ENCODE measurements around the gene PNKP.

Gene PNKP

DNA sequence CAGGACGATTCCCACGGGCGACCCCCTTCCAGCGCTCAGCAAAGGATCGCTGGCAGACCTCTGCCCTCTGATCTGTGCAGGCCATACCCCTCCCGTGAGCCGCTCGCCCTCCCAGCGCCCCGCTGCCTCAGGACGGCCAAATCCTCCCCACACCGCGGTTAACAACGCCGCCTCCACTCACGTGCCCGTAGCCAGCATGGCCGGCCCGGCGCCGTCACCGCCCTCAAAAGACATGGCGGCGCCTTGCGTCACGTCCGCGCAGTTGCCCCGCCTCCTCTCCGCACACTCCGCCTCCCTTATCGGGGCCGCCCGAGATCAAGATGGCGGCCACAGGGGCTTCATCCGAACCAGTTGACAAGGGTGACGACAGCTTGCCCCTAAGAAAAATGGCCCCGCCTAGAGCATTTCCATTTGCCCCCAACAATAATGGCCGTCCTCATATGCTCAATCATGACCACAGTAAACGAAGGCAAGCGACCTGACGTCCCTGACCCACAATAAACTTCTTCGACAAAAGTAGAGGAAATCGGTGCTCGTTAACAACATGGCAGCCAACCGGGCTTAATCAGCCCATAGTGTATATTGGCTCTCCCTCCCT, 9.1 kb upstream of the PNKP start:
- peak; percentile 94 for DNase-seq (ENCODE audit: low read depth)

DNA sequence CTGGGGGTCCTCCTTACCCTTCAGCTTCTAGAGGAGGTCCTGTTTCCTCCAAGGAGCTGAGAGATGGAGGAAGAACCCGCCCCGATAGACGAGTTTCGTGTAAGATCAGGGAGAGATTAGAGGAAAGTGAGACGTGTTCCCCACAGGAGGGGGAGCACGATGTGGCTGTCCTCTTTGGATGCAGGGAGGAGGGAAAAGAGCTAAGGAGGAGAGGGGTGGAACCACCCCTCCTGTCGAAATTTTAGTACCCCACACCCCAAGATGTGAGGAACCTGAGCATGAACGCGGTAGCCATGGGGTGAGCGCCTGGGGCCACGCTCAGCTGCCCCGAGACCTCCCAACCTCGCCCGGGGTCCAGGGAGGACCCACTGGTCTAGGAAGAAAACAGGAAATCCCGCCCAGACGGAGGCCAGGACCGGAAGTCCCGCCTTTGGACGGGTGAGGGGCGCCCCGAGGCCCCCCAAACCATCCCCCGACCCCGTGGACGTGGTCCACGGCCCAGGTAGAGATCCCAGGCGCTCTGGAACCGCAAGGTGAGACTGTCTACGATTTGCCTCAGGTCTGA, 8.6 kb upstream of the PNKP start:
- peak; percentile 44 for DNase-seq (ENCODE audit: low read depth)

DNA sequence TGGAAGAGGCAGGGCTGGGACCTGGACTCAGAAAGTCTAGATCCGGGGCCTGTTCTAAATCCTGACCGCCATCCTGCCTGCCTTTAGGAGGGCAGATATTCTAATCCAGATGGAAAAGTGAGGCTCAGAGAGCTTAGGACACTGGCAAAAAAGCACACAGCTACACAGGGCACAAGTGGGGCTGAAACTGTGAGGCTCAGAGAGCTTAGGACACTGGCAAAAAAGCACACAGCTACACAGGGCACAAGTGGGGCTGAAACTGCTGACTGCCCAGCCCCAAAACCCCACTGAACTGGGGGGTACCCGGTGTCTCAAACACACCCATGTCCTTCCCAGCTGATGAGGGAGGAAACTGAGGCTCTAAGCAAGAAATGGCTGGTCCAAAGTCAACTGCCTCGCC, 7.8 kb upstream of the PNKP start:
- DNase-seq (ENCODE audit: low read depth) = no peak

DNA sequence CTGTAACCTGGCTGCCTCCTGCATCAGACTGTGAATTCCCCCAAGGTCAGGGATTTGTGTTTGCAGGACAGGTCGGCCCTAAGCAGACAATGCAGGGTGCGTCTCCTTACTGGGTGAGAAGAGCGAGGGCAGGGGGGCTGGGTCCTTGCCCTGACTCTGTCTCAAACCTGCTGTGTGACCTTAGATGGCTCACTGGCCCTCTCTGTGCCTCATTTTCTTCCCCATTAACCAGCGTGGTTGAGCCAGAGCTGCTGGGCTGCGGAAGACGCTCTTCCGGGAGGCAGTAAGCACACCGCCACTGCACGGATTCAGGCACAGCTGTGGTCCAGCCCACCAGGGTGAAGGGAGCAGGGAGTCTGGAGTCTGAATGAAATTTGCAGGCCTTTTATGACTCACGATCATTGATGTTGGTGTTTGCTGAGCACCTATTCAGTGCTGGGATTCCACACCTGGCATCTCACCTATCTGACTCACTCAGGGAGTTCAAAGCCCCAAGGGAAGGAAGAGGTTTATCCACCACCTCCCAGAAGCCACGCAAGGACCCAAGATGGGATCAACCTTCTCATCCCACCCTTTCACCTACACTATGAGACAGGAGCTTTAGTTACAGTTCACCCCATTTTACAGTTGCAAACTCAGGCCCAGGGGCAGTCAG, 7.3 kb upstream of the PNKP start:
- DNase-seq (ENCODE audit: low read depth) = no peak

DNA sequence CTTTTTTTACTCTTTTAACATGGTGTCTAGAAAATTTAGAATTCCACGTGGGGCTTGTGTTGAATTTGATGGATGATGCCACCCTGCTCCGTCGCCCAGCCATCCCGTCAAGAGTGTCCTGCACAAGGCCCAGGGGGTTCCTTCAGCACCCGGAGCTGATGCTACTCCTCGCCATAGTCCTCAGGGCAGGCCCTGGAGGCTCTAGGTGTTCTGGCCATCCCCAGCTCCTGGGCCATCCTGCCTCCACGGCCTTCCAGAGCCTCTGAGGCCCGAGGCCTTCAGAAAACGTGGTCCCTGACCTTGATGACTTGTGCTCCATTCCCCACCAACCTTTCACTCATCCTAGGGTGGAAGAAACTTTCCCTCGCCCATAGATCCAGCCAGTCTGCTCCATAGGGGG, 6.5 kb upstream of the PNKP start:
- no peak for DNase-seq (ENCODE audit: low read depth)

DNA sequence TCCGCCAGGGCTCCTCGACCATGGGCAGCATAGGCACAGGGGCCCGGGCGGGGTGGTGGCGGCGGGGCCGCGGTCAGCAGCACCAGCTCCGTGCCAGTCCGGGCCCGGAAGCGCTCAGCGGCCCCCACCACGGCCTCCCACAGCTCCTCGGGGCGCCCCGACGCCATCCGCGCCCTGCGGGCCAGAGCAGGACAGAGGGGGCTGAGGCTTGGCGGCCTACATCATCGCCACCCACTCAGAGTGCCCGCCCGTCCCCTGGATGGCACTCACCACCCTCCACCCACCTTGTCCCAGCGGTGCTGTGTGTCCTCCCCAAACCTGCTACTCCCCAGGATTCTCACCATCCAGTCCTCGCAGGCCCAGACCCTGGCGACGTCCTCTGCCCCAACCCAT, 5.7 kb upstream of the PNKP start:
- DNase-seq (ENCODE audit: low read depth) = no peak

DNA sequence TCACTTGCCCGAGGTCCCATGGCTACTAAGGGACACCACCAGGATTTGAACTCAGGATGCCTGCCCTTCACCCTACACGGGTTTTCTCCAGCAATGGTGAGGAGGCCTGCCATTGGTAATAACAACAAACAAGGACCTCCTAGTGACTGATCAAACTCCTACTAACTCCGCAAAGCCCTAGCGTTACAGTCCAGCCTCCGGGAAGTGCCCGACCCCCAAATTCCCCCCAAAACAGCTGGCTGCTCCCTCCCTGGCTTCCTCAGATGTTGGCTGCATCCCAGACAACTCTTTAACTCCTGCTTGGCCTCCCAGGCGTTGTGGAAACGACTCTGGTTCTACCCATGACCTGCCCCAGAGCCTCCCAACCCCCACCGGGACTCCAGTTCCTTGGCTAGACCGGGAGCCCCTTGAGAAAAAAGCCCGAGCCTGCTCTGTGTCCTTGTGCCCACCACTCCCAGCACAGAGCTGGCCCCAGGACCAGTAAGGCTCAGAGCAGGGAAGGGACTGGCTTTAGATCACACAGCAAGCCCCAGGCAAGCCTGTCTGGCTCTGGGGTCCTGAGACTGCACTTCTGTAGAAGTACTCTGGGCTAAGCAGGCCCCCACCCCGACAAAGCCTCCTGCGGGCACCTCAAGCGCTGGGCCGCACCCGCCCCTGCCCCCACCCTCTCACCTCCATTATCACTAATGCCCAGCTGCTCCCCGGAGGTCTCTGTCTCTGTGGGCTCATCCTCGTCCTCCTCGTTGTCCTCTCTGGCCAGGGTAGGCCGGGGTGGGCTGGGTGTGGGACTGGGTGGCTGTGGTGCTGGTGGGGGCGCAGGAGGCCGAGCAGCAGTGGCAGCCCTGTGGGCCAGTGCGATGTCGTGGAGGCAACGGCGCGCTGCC, 5.1 kb upstream of the PNKP start:
- DNase-seq (ENCODE audit: low read depth) = no peak

DNA sequence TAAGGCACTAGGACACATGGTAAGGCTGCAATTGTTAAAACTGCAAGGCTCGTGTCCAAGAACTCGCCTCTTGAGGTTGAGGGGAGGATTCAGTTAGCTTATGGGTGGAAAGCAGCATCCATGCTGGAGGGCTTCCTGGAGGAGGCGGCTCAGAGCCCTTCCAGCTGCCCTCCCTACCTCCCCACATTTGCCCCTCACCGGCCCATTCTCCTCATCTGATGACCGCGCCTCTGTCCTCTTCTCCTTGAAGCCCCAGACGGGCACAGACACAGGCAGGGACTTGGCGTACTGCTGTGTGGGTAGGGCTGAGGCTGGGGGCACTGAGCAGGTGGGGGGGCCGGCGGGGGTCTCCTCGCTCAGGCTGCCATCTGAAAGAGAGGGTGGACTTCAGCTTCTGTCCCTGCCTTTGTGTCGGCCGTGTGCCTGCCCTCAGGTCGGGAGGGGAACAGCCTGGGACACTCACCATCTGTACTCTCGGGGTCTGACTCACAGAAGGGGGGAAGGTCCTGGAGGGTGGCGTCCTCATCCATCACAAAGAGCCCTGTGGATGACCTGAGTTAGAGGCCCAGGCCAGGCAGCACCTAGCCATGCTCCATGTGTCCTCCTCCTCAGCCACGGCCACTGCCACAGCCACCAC, 4.1 kb upstream of the PNKP start:
- DNase-seq (ENCODE audit: low read depth) = no peak

DNA sequence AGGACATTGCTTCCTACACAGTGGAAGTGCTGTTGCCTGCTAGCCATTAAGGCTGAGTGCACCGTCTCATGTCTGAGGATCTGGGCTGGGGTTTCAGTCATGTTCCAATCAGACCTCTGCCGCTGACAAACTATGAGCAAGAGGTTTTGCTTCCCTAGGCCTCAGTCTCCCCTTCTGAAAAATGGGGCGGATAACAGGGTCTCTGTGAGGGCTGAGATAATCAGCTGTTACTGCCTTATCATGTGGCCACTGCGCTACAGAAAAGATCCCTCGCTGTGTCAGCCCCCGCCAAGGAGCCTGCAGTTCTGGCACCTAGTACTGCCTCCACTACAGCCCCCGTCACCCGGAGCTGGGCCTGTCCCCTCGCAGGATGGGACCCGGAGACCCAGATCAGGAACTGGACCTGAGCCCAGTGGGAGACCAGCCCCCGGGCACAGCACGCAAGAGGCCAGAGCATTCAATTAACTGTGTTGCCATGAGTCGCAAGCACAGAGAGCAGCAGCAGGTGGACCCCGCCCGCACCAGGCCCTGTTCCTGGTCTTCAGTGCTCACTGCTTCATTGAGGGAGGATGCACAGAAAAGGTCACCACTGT, 3.0 kb upstream of the PNKP start:
- DNase-seq (ENCODE audit: low read depth) = no peak

DNA sequence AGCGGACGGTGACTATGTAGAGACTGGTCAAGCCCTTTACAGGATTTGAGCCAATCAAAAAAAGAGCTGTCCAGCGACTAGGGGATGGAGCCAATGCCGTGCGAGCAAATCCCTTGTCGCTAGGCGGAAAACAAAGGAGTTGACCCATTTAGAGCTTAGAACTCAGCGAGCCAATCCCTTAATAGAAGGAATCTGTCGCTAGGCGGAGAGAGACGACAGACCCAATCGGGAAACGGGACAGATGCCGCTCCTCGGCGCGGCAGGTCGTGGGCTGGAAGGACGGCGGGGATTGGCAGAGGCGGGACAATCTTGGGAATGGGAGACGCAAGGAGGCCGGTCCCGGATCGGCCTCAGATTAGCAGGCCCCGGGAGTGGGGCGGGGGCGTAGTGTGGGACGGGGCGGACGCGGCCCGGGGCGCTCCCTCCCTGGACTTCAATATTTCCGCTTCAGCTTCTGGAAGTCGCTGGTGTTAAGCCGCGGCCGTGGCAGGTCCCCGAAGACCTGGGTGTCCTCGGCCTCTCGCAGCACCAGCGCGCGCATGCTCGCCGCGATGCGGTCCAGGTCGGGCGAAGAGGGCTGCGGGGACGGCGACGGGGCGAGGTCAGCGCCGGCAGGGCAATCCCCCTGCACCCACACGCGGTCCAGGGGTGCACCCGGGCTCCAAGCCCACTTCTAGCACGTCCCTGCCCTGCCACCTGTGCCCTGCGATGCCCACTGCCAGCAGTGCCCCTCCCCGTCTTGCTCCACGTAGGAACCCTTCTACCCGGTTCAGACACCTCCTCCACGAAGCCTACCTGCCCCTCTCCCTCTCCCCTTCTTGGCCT, 2.3 kb upstream of the PNKP start:
- peak; percentile 76 for DNase-seq (ENCODE audit: low read depth)

DNA sequence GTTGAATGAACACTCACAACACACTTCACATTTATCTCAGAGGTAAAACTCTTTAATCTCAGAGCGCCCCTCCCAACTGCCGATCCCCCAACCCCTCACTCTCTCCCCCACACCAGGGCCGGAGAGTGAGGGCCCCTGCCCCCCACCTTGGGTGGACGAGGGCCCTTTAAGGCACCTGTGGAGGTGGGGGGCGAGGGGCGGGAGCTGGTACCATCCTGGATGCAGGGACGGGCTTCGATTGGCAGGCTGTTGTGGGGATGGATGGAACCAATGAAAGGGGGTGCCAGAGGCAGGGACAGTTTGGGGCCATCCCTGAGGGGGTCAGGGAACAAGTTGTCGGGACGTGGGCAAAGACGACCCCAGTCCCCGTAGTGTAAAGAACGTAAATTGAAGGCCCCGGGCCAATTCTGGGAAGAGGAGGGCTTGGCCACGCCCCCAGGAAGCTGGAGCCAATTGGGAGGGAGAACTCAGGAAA, 1.7 kb upstream of the PNKP start:
- no peak for DNase-seq (ENCODE audit: low read depth)

DNA sequence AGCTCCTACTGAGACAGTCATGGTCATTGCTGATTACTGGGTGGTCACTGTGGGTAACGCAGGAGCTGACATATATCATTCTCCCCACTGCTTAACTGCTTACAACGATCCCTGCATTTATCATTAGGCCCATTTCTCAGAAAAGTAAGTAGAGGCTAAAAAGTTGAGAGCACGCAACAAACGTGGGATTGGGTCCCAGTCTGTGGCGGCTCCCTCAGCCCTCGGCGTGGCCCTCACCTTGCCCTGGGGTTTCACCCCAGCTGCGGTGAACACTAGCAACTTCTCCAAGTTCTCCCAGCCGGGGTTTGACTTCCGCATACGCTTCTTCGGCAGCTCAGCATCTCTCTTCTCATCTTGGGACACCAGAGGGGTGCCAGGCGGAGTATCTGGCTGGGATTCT, 2.5 kb downstream of the PNKP start:
- no peak for DNase-seq (ENCODE audit: low read depth)

DNA sequence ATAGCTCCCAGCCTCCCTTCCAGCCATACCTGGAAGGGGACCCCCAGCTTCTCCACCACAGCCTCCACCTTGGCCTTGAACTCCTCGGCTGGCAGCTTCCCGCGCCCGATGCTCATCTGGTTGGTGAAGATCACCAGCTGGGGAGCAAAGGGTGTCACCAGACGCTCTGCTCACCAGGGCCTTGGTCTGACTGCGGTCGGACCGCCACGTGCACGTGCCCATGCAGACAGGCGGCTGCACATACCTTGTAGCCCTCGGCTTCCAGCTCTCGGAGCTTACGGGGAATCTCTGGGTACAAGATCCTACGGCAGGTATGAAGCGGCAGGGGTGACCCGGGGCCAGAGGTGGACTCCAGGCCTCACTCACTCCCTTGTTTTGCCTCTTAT, 3.4 kb downstream of the PNKP start:
- no peak for DNase-seq (ENCODE audit: low read depth)

DNA sequence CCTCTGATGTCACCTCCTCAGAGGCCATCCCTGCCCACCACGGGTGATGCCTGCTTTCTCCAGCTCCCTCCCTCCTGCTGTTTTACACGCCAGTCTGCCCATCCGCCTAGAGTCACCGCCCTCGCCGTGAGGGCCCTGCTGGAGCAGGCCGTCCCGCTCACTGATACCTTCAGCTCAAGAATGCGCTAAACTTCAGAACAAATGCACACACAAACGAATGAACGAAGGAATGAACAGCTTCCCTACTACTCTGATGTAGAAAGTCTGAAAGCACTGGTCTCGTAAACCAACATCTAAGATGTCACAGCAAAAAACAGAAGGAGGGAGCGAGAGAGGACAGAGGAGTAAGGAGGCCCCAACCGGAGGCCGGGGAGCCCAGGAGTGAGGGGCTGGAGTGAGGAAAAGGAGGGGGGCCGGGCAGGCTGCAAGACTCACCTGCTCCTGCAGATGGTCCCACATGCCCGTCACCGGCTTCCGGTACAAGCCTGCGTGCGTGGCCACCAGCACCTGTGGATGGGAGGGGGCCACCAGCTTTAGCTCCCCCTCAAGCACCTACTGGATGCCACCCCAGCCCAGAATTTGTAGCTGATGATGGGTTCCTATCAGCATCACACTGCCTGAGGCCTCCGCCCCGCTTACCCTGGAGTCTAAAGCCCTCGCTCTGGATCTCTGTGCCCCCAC, 4.0 kb downstream of the PNKP start:
- DNase-seq (ENCODE audit: low read depth) = no peak

DNA sequence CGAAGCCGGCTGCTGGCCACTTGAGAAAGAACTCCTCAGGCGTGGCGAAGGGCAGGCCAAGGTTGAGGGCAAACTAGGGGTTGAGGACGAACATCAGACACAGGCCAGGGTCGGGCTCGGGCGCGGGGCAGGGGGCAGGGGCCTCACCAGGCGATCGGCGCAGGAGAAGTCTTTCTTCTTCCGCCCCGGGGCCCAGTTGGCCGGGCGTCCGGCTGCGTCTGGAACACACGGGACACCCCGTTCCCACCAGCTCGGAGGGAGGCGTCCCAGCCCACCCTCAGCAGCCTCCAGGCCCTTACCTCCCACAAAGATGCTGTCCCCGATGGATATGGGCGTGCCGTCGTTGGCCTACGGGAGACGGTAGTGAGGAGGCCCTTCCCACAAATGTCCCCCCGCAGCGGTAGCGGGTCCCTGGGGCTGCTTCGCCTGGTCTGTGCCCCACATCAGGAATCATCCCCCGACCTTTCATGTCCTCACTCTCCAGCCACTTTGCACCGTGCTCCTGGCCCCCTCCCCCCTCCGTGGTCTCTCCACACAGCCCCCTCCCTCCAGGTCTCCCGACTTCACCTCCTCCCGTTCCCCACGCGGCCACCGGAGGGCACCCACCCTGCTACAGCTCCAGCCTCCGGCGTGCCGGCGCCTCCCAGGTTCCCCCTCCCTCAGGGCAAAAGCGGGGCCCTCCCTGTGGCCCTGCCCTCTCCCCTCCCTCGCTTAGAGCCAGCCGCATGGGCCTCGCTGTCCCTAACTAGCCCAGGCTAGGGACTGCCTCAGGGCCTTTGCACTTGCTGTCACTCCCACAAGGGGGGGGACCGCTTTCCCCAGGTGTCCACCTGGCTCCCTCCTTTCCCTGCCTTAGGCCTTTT, 4.8 kb downstream of the PNKP start:
- DNase-seq (ENCODE audit: low read depth) = no peak

DNA sequence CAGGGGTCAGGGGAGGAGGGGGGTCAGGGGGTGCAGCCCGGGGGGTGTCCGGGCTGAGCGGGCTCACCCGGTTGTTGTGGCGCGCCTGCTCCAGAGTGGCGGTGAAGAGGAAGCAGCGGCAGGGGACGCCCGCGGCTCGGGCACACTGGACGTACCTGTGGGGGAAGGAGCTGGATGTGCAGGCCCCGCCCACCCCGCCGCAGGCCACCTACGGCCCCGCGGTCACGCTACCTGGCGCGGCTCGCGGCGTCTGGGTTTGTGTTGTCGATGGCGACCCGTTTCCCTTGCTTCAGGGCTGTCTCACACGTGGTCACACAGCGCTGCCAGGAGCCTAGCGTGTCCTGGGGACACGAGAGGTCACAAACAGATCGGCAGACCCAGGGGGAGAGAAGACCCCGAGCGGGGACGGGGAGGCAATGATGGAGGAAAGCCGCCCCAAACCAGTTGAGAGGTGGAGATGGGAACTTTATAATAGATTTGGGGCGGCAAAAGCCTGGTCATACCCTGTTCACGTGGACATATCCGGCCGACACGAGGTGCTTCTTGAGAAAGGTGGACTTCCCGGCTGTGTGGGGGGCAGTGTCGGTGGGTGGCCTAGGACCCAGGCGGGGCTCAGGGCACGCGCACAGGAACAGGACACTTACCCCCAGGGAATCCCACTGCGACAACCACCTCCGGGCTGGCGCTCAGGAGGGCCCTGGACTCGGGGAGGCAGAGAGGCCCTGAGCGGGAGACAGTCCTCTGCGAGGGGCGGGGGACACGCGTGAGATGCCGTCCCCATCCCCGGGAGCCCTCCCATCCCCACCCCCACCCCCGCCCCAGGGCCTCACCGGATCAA, 5.6 kb downstream of the PNKP start:
- DNase-seq (ENCODE audit: low read depth) = no peak

DNA sequence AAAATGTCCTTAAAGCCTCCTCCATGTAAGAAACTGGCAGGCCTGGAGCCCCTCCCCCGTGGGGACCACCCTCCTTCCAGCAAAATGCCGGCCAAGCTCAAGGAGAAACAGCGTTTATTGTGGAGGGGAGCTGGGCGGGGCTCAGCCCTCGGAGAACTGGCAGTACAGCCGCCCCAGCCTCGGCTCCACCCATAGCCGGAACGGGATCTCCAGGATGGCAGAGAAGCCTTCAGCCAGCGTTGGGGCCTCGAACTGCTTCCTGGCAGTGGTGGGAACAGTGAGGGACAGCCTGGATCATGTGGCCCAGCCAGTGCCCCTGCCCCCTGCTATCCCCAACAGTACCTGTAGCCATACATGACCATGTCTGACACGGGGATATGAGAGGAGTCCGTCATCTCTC, 6.3 kb downstream of the PNKP start:
- DNase-seq (ENCODE audit: low read depth) = no peak

DNA sequence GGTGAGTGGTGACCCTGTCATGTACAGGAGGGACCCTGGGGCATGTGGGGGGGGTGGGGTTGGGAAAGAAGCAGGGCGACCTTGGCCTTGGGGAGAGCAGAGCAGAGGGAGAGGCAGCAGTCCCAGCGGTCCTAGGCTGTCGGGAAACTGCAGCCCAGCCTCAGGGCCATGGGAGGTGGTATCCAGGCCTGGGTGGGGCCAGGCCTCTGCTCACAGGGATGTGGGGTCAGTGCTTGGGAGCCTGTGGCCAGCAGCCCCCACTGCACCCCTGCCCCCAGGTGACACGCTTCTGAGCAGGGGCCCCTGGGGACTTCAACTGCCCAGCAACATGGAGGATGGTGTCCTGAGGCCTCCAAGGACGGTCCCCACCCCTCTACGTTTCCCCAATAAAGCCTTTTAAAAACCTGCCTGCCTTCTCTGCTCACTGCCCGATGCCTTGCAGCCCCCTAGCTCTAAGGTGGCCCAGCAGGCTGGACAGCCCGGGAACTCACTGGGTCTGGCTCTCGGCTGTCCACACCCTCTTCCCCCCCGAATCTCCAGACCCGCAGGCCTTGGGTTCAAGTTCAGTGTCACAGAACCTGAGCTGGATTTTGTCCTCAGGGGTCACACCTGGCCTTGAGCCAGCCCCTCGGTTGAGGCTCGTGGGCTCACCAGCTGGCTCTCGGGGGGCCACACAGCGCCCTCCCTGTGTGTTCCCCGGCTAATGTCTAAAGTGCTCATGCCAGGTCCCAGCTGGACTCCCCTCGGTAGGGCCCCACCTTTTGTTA, 6.9 kb downstream of the PNKP start:
- DNase-seq (ENCODE audit: low read depth) = no peak
